ENCODE measurements around the gene ANXA3. TPM values are rescaled to one million over a fixed set of nuclear protein-coding genes. Genes with fewer than 3 reads are reported as not detected.

ANXA3 gene
- total and polyA plus RNA-seq, 10 donors = 7.0 to 119 (median 41.1) TPM

- no peaks in the 10 kb centered on the region for H3K27me3 ChIP-seq (replicated peaks in 1 of 7)
- H3K4me1 ChIP-seq = peaks cover 23 to 78% (median 48%) of the 10 kb centered on the region in 6 donors
- H3K4me3 ChIP-seq = no peak overlapping the region
- H3K36me3 ChIP-seq = no peaks in the 10 kb centered on the region
- H3K27ac ChIP-seq = no peak overlapping the region
- DNase-seq = no peak
- TF ChIP-seq, protein P1, sequence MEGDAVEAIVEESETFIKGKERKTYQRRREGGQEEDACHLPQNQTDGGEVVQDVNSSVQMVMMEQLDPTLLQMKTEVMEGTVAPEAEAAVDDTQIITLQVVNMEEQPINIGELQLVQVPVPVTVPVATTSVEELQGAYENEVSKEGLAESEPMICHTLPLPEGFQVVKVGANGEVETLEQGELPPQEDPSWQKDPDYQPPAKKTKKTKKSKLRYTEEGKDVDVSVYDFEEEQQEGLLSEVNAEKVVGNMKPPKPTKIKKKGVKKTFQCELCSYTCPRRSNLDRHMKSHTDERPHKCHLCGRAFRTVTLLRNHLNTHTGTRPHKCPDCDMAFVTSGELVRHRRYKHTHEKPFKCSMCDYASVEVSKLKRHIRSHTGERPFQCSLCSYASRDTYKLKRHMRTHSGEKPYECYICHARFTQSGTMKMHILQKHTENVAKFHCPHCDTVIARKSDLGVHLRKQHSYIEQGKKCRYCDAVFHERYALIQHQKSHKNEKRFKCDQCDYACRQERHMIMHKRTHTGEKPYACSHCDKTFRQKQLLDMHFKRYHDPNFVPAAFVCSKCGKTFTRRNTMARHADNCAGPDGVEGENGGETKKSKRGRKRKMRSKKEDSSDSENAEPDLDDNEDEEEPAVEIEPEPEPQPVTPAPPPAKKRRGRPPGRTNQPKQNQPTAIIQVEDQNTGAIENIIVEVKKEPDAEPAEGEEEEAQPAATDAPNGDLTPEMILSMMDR (IDR thresholded peaks at IDR 0.05 in 8 of 11, conservative IDR thresholded peaks at IDR 0.05 in 3 of 11) = no peak
- TF ChIP-seq POLR2A (IDR thresholded peaks at IDR 0.05) (no peak), POLR2AphosphoS5 (IDR thresholded peaks at IDR 0.05) (no peak)
- no peaks in the 10 kb centered on the region for H3K9me3 ChIP-seq
- intact Hi-C loops (cut with DNase I; ENCODE audit: low total_unique reads) = loop anchor here (10.0 kb wide), 1 partner anchor 121 kb away; the partner anchor contains the start of gene BMP2K
- 9 to 25% (median 22%) methylated on average over 2 of the region's 2 CpGs for WGBS, 5 donors
Measured at GRCh38 chr4:78653655-78654054, 102.1 kb downstream of the ANXA3 start.

DNA sequence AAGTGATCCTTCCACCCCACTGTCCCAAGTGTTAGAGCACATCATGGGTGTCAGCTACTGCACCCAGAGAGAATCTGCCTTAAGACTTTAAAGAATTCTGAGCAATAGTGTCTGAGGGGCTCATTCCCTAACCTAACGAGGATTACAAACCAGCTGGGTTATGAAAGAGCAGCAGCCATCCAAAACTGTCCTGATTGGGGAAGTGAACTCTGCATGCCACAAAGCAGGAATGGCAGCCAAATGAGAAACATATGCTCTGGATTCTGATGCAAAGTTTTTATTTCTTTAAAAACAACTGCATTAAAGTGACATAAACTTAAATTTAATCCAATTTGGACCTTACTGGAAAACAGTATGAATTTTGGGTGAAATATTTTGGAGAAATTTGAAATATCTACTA is 103.2 kb downstream of the ANXA3 start:
- no peaks in the 10 kb centered on the region for H3K36me3 ChIP-seq
- intact Hi-C loops (cut with DNase I; ENCODE audit: low total_unique reads) = loop anchor here (10.0 kb wide), 1 partner anchor 120 kb away; the partner anchor contains the start of gene BMP2K
- TF ChIP-seq POLR2A (IDR thresholded peaks at IDR 0.05) (no peak), POLR2AphosphoS5 (IDR thresholded peaks at IDR 0.05) (no peak)
- TF ChIP-seq, protein P1 (IDR thresholded peaks at IDR 0.05 in 8 of 11, conservative IDR thresholded peaks at IDR 0.05 in 3 of 11) = no peak
- no peaks in the 10 kb centered on the region for H3K9me3 ChIP-seq
- 0 to 64% (median 27%) methylated on average over 1 of the region's 1 CpG for WGBS, 5 donors
- no peak for DNase-seq
- H3K27ac ChIP-seq = no peak overlapping the region
- H3K4me1 ChIP-seq = peaks cover 28 to 78% (median 57%) of the 10 kb centered on the region in 6 donors
- H3K27me3 ChIP-seq (replicated peaks in 1 of 7) = no peaks in the 10 kb centered on the region
- H3K4me3 ChIP-seq = no peak overlapping the region

- peak in 1 of 3 donors; percentile 76 for TF ChIP-seq POLR2AphosphoS5 (IDR thresholded peaks at IDR 0.05)
- TF ChIP-seq, protein P1 (IDR thresholded peaks at IDR 0.05 in 8 of 11, conservative IDR thresholded peaks at IDR 0.05 in 3 of 11) = no peak
Measured at GRCh38 chr4:78656968-78657445, 105.4 kb downstream of the ANXA3 start.

GRCh38 chr4:78659264-78659663 is 107.7 kb downstream of the ANXA3 start:
- peak overlapping the region in 7 of 8 donors; percentile 64 to 86 (median 78) for H3K27ac ChIP-seq
- TF ChIP-seq, protein P1 (IDR thresholded peaks at IDR 0.05 in 8 of 11, conservative IDR thresholded peaks at IDR 0.05 in 3 of 11) = no peak
- TF ChIP-seq POLR2A (IDR thresholded peaks at IDR 0.05) (no peak), POLR2AphosphoS5 (IDR thresholded peaks at IDR 0.05) (no peak)
- no peaks in the 10 kb centered on the region for H3K36me3 ChIP-seq
- H3K4me3 ChIP-seq = no peak overlapping the region
- no peaks in the 10 kb centered on the region for H3K9me3 ChIP-seq
- intact Hi-C loops (cut with DNase I; ENCODE audit: low total_unique reads) = loop anchor here (10.0 kb wide), 1 partner anchor 116 kb away; the partner anchor contains the start of gene BMP2K
- H3K27me3 ChIP-seq (replicated peaks in 1 of 7) = no peaks in the 10 kb centered on the region
- WGBS, 5 donors = 77 to 92% (median 86%) methylated on average over 1 of the region's 1 CpG
- no peak for DNase-seq
- H3K4me1 ChIP-seq = peaks cover 28 to 81% (median 66%) of the 10 kb centered on the region in 6 donors

More at GRCh38 chr4:78656968-78657445, 105.4 kb downstream of the ANXA3 start:
- Histone ChIP-seq H3K4me1 (peaks cover 28 to 80% (median 62%) of the 10 kb centered on the region in 6 donors), H3K27me3 (replicated peaks in 1 of 7) (no peaks in the 10 kb centered on the region), H3K4me3 (peak overlapping the region in 3 of 8 donors; percentile 5 to 25 (median 6)), H3K27ac (peak overlapping the region; percentile 9 to 86 (median 76)), H3K36me3 (no peaks in the 10 kb centered on the region), H3K9me3 (no peaks in the 10 kb centered on the region)
- 8 to 16% (median 13%) methylated on average over 7 of the region's 7 CpGs for WGBS, 5 donors
- intact Hi-C loops (cut with DNase I; ENCODE audit: low total_unique reads) = loop anchor here (10.0 kb wide), 1 partner anchor 118 kb away; the partner anchor contains the start of gene BMP2K
- DNase-seq = no peak
